ENCODE results near the gene DPRX.

Gene DPRX

DNA sequence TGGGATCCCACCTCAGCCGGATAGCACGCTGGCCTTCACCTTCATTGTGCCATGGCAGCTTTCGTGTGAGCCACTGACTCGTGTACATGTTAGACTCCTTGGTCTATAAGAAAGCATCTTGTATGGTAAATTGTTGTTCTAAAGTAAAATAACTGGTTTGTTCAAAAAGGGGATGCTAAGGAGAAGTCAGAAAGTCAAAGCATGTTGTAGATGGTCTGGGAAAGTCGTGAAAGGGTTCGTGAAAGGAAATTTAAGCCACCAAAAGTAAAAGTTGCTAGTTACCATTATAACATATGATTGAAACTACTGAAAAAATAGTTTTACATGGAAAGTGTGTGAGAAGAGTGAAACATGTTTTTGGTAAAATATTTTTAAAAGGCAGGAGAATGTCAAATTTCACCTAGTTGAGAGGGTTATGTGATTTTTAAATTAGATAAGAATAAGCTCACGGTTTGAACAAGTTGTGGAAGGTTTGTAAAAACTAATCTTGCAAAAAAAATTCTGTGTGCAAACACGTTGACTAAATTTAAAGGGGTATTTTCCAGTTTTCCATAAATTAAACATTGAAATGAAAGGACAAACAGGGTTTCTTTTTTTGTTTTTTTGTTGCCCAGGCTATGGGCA lies 23.4 kb downstream of the DPRX start:
- TF ChIP-seq, protein P1, sequence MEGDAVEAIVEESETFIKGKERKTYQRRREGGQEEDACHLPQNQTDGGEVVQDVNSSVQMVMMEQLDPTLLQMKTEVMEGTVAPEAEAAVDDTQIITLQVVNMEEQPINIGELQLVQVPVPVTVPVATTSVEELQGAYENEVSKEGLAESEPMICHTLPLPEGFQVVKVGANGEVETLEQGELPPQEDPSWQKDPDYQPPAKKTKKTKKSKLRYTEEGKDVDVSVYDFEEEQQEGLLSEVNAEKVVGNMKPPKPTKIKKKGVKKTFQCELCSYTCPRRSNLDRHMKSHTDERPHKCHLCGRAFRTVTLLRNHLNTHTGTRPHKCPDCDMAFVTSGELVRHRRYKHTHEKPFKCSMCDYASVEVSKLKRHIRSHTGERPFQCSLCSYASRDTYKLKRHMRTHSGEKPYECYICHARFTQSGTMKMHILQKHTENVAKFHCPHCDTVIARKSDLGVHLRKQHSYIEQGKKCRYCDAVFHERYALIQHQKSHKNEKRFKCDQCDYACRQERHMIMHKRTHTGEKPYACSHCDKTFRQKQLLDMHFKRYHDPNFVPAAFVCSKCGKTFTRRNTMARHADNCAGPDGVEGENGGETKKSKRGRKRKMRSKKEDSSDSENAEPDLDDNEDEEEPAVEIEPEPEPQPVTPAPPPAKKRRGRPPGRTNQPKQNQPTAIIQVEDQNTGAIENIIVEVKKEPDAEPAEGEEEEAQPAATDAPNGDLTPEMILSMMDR (conservative IDR thresholded peaks at IDR 0.05; ENCODE audit: low read length), result no peak
- no peak for DNase-seq (ENCODE audit: low read depth)
- H3K4me3 ChIP-seq (ENCODE audit: low read length), result no peak overlapping the region

DNA sequence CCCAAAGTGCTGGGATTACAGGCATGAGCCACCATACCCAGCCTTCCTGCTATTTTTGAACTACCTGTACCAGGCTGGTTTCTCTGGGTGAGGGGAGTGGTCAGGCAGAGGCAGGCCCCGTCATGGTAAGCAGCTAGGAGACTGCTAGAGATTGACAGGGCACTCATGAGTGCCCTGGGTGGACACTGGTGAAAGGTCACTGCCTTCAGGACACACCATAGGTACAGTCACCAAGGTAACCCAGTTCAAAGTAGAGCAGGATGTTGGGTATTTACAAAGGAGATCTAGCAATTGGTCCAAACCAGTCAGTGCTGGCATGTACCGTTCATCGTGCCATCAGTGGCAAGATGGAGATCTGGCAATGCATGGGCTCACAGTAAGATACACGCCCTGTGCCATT lies 25.5 kb downstream of the DPRX start:
- no peak for DNase-seq (ENCODE audit: low read depth)
- TF ChIP-seq, protein P1 (conservative IDR thresholded peaks at IDR 0.05; ENCODE audit: low read length), result no peak
- no peak overlapping the region for H3K4me3 ChIP-seq (ENCODE audit: low read length)

DNA sequence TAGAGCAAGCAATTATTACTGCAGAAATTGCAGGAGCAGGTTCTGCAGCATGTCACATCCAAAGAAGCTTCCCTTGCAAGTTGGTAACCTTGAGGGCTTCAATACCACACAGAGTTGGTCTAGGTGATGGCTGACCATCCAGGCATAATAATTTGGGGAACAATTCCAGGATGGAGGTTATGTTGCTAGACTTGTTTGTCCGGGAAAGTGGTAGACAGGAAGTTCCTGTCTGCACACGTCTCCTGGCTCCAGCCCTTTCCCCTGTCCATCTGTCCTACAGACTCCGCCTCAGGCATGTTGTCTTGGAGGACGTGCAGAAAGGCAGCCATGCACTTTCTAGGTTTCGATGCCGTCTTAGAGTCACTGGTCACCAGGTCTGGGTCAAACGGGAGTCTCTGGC lies 26.0 kb downstream of the DPRX start:
- no peak overlapping the region for H3K4me3 ChIP-seq (ENCODE audit: low read length)
- TF ChIP-seq, protein P1 (conservative IDR thresholded peaks at IDR 0.05; ENCODE audit: low read length), result no peak
- no peak for DNase-seq (ENCODE audit: low read depth)

DNA sequence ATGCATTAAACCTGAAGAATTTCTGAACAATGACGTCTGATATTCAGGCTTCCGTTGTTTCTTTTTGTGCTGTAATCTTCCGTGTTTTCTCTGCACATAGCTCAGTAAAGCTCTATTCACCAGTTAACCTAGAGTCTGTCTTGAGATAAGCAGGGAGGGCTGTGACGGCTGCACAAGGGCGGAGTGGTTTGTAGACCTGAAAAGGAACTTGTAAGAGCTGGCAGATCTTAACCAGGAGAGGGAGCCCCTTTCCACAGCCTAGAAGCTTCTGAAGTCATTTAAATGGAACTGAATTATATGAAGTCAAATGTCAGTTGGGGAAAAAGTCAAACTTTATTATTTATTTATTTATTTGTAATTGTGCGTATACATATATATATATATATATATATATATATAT lies 27.5 kb downstream of the DPRX start:
- TF ChIP-seq, protein P1 (conservative IDR thresholded peaks at IDR 0.05; ENCODE audit: low read length), result no peak
- H3K4me3 ChIP-seq (ENCODE audit: low read length), result no peak overlapping the region
- DNase-seq (ENCODE audit: low read depth), result no peak

DNA sequence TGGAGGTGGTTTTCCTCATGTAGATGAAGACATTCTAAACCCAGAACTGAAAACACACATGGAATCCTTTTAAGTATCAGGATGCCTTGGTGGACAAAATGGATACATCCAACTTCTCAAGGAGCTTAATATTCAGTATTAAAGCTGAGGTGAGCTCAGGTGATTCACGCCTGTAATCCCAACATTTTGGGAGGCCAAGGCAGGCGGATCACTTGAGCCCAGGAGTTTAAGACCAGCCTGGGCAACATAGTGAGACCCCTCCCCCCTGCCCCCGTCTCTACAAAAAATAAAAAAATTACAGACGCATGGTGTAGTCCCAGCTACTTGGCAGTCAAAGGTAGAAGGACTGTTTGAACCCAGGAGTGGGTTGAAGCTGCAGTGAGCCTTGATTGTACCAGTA lies 28.8 kb downstream of the DPRX start:
- H3K4me3 ChIP-seq (ENCODE audit: low read length), result no peak overlapping the region
- TF ChIP-seq, protein P1 (conservative IDR thresholded peaks at IDR 0.05; ENCODE audit: low read length), result no peak
- DNase-seq (ENCODE audit: low read depth), result no peak

DNA sequence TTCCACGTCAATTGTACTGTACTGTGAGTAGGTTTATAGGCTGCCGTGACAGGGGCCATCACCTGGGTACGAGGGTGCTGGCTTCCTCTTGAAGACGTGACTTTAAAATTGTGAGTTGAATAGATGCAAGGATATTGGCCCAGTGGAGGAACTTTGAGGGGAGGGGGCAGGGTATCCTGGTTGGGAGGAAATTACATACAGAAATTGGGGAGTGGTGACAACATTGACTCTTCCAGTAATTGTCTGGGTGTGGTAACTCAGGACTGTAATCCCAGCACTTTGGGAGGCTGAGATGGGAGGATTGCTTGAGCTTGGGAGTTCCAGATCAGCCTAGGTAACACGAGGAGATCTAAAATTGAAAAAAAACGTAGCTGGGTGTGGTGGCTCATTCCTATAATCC lies 30.4 kb downstream of the DPRX start:
- TF ChIP-seq, protein P1 (conservative IDR thresholded peaks at IDR 0.05; ENCODE audit: low read length), result no peak
- no peak overlapping the region for H3K4me3 ChIP-seq (ENCODE audit: low read length)
- DNase-seq (ENCODE audit: low read depth), result no peak

DNA sequence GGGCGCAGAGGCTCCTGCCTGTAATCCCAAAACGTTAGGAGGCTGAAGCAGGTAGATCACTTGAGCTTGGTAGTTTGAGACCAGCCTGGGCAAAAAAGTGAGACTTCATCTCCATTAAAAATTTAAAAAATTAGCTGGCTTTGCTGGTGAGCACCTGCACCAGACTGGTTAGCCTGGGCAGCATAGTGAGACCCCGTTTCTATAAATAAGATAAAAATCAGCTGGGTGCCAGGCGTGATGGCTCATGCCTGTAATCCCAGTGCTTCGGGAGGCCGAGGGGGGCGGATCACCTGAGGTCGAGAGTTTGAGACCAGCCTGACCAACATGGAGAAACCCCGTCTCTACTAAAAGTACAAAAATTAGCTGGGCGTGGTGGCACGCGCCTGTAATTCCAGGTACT lies 32.4 kb downstream of the DPRX start:
- no peak overlapping the region for H3K4me3 ChIP-seq (ENCODE audit: low read length)
- TF ChIP-seq, protein P1 (conservative IDR thresholded peaks at IDR 0.05; ENCODE audit: low read length), result no peak
- DNase-seq (ENCODE audit: low read depth), result no peak
